HepG2 (cell line): ENCODE measurements around the gene LENG1. TPM values are rescaled to one million over a fixed set of nuclear protein-coding genes. Genes with fewer than 3 reads are reported as not detected.

Experiments used
- BRCA1 ChIP-seq: sonication (generic); formaldehyde crosslinking; IDR thresholded peaks from 2 replicates; pipeline ENCODE4 v1.4.0; 2020; ENCODE audit warnings: missing genetic modification reagents
- CHCHD3 ChIP-seq: sonication (generic); formaldehyde crosslinking; IDR thresholded peaks from 2 replicates; pipeline ENCODE4 v1.8.0; 2022; ENCODE audit warnings: mild to moderate bottlenecking, missing genetic modification reagents, moderate library complexity
- FOXC1 ChIP-seq: sonication (generic); formaldehyde crosslinking; IDR thresholded peaks from 2 replicates; pipeline ENCODE4 v1.8.0; 2022; ENCODE audit warnings: mild to moderate bottlenecking, missing genetic modification reagents, borderline replicate concordance
- KDM6A ChIP-seq: IDR thresholded peaks from 2 replicates; pipeline ENCODE4 v1.6.1; 2016; ENCODE audit warnings: low read depth
- NR0B2 ChIP-seq: sonication (generic); formaldehyde crosslinking; IDR thresholded peaks from 2 replicates; pipeline ENCODE4 v1.4.0; 2020; ENCODE audit warnings: mild to moderate bottlenecking, missing genetic modification reagents
- NR3C1 ChIP-seq: sonication (generic); formaldehyde crosslinking; IDR thresholded peaks from 2 replicates; pipeline ENCODE4 v1.4.0; 2020; ENCODE audit warnings: missing genetic modification reagents
- PATZ1 ChIP-seq: sonication (generic); formaldehyde crosslinking; IDR thresholded peaks from 2 replicates; pipeline ENCODE4 v1.4.0; 2020; ENCODE audit warnings: missing genetic modification reagents
- PHB2 ChIP-seq: fragments of 450-650 bp; IDR thresholded peaks from 2 replicates; pipeline ENCODE4 v1.6.1; 2018; ENCODE audit not compliant: partially characterized antibody
- POGZ ChIP-seq: sonication (generic); formaldehyde crosslinking; IDR thresholded peaks from 2 replicates; pipeline ENCODE4 v1.4.0; 2020; ENCODE audit warnings: mild to moderate bottlenecking, missing genetic modification reagents
- PPARG ChIP-seq: conservative IDR thresholded peaks from 2 replicates; pipeline ENCODE4 v1.6.1; 2016; ENCODE audit warnings: missing biosample characterization, missing genetic modification reagents
- SAFB2 ChIP-seq: sonication (generic); formaldehyde crosslinking; IDR thresholded peaks from 2 replicates; pipeline ENCODE4 v1.5.1; 2020; ENCODE audit warnings: missing genetic modification reagents, low read depth, mild to moderate bottlenecking, borderline replicate concordance
- TEAD3 ChIP-seq: optimal IDR thresholded peaks from 2 replicates; pipeline ENCODE3; 2016; ENCODE audit warnings: borderline replicate concordance
- THYN1 ChIP-seq: sonication (generic); formaldehyde crosslinking; IDR thresholded peaks from 2 replicates; pipeline ENCODE4 v1.8.1; 2023; ENCODE audit warnings: low read depth, mild to moderate bottlenecking, moderate library complexity, missing genetic modification reagents, borderline replicate concordance
- TP53 ChIP-seq: sonication (generic); formaldehyde crosslinking; conservative IDR thresholded peaks from 2 replicates; pipeline ENCODE4 v1.4.0; 2020; ENCODE audit warnings: missing genetic modification reagents
- ZBTB7A ChIP-seq: sonication (generic); formaldehyde crosslinking; IDR thresholded peaks from 2 replicates; pipeline ENCODE4 v1.8.0; 2022; ENCODE audit warnings: mild to moderate bottlenecking, missing genetic modification reagents
- ZNF18 ChIP-seq: sonication (generic); formaldehyde crosslinking; IDR thresholded peaks from 2 replicates; pipeline ENCODE4 v1.8.0; 2022; ENCODE audit warnings: mild to moderate bottlenecking, missing genetic modification reagents; ENCODE audit not compliant: insufficient replicate concordance
- ZNF362 ChIP-seq: sonication (generic); formaldehyde crosslinking; IDR thresholded peaks from 2 replicates; pipeline ENCODE4 v1.4.0; 2020; ENCODE audit warnings: missing genetic modification reagents, mild to moderate bottlenecking, borderline replicate concordance
- ZNF615 ChIP-seq: sonication (generic); formaldehyde crosslinking; IDR thresholded peaks from 2 replicates; pipeline ENCODE4 v1.5.0; 2020; ENCODE audit warnings: mild to moderate bottlenecking, missing genetic modification reagents, borderline replicate concordance
- ZNF670 ChIP-seq: sonication (generic); formaldehyde crosslinking; IDR thresholded peaks from 2 replicates; pipeline ENCODE4 v1.8.0; 2022; ENCODE audit warnings: mild to moderate bottlenecking, missing genetic modification reagents, borderline replicate concordance
- ZNF710 ChIP-seq: sonication (generic); formaldehyde crosslinking; IDR thresholded peaks from 2 replicates; pipeline ENCODE4 v1.5.0; 2020; ENCODE audit warnings: mild to moderate bottlenecking, missing genetic modification reagents, borderline replicate concordance
- ZNF75D ChIP-seq: sonication (generic); formaldehyde crosslinking; IDR thresholded peaks from 2 replicates; pipeline ENCODE4 v1.8.1; 2023; ENCODE audit warnings: missing genetic modification reagents, mild to moderate bottlenecking, borderline replicate concordance
- ZSCAN22 ChIP-seq: sonication (generic); formaldehyde crosslinking; IDR thresholded peaks from 2 replicates; pipeline ENCODE4 v1.4.0; 2020; ENCODE audit warnings: mild to moderate bottlenecking, missing genetic modification reagents
- polyA plus RNA-seq, 8 experiments: library from polyadenylated mRNA; depleted of rRNA in 3 of 8; stranded (reverse) in 7 of 8; unstranded in 1 of 8; fragments of >200 nt; fragmentation: Illumina TruSeq in 4 of 8; extraction: Trizol in 4 of 8; gene quantifications; 2 replicates each; pipeline versions ENCODE4 v1.2.1 to v1.2.3, GENCODE V29; 2011 to 2016; ENCODE audit warnings: low read depth in 4 of 8, missing spikeins in 1 of 8, mixed read lengths in 1 of 8; ENCODE audit not compliant: insufficient read depth in 1 of 8
- total RNA-seq, 5 experiments: library from RNA; depleted of rRNA; stranded (reverse); fragments of >200 nt; fragmentation: Illumina TruSeq; extraction: Trizol; gene quantifications; 2 replicates each; pipeline ENCODE4 v1.2.3, GENCODE V29; 2016; ENCODE audit warnings: low read depth in 1 of 5

Gene LENG1
- total and polyA plus RNA-seq, 2 of the 13 experiments (the other 11 are each of a cell fraction or from before 2014, with no cell fraction given), result 1.8 to 3.8 TPM

GRCh38 chr19:54189735-54190502 lies 30.4 kb upstream of the LENG1 start (continued):
- TF ChIP-seq ZBTB7A, result no peak
- TF ChIP-seq TEAD3 (CRISPR knock-in tag), result peak; percentile 5
- TF ChIP-seq PATZ1 (CRISPR knock-in tag), result peak; percentile 97
- no peak; the same call in 1 of the 2 replicates for TF ChIP-seq POGZ (CRISPR knock-in tag)
- TF ChIP-seq NR0B2 (CRISPR knock-in tag), result no peak
- peak; percentile 49; the same call in 1 of the 2 replicates for TF ChIP-seq SAFB2 (CRISPR knock-in tag)
- peak; percentile 22; the same call in 1 of the 2 replicates for TF ChIP-seq FOXC1 (CRISPR knock-in tag)
- no peak for TF ChIP-seq ZNF75D (CRISPR knock-in tag)
- TF ChIP-seq ZNF18, result peak; percentile 10
- TF ChIP-seq TP53 (CRISPR knock-in tag), result no peak
- TF ChIP-seq CHCHD3 (CRISPR knock-in tag), result no peak
- no peak for TF ChIP-seq ZNF615 (CRISPR knock-in tag)
- TF ChIP-seq NR3C1 (CRISPR knock-in tag), result no peak
- no peak for TF ChIP-seq ZSCAN22 (CRISPR knock-in tag)
- TF ChIP-seq PHB2, result no peak
- TF ChIP-seq KDM6A (CRISPR knock-in tag), result no peak
- TF ChIP-seq ZNF710 (CRISPR knock-in tag), result no peak; the same call in 1 of the 2 replicates
- no peak for TF ChIP-seq BRCA1
- TF ChIP-seq ZNF670 (CRISPR knock-in tag), result no peak; the same call in 1 of the 2 replicates
- no peak for TF ChIP-seq THYN1
- no peak for TF ChIP-seq PPARG (CRISPR knock-in tag)
- no peak for TF ChIP-seq ZNF362 (CRISPR knock-in tag)
